ENCODE results near the gene AHRR. TPM values are rescaled to one million over a fixed set of nuclear protein-coding genes. Genes with fewer than 3 reads are reported as not detected.

The AHRR gene
- total RNA-seq, 1 experiment from 2014 or later = 2.2 TPM

- no peak overlapping the region for H3K18ac ChIP-seq (ENCODE audit: insufficient read length, low read depth, low read length)
- no peaks in the 10 kb centered on the region for H4K20me1 ChIP-seq (ENCODE audit: control insufficient read depth, insufficient read depth, insufficient read length)
- no peak overlapping the region for H3K56ac ChIP-seq (ENCODE audit: insufficient read length, low read depth, low read length)
- no peak overlapping the region for H2AFZ ChIP-seq (ENCODE audit: low read length)
- H3K9ac ChIP-seq (ENCODE audit: extremely low read depth, insufficient read length, low read length) = no peak overlapping the region
- no peak overlapping the region for H2BK20ac ChIP-seq (ENCODE audit: low read depth, low read length, poor library complexity, severe bottlenecking)
- no peak overlapping the region for H3T11ph ChIP-seq (ENCODE audit: low read length)
- TF ChIP-seq, protein P1, sequence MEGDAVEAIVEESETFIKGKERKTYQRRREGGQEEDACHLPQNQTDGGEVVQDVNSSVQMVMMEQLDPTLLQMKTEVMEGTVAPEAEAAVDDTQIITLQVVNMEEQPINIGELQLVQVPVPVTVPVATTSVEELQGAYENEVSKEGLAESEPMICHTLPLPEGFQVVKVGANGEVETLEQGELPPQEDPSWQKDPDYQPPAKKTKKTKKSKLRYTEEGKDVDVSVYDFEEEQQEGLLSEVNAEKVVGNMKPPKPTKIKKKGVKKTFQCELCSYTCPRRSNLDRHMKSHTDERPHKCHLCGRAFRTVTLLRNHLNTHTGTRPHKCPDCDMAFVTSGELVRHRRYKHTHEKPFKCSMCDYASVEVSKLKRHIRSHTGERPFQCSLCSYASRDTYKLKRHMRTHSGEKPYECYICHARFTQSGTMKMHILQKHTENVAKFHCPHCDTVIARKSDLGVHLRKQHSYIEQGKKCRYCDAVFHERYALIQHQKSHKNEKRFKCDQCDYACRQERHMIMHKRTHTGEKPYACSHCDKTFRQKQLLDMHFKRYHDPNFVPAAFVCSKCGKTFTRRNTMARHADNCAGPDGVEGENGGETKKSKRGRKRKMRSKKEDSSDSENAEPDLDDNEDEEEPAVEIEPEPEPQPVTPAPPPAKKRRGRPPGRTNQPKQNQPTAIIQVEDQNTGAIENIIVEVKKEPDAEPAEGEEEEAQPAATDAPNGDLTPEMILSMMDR (conservative IDR thresholded peaks at IDR 0.05) = no peak
- H3K23ac ChIP-seq (ENCODE audit: insufficient read length, low read depth, low read length) = no peak overlapping the region
- H4K5ac ChIP-seq (ENCODE audit: insufficient read length, low read depth, low read length) = no peak overlapping the region
- no peak overlapping the region for H3K27ac ChIP-seq (ENCODE audit: insufficient read length, low read depth, low read length)
- H2BK120ac ChIP-seq (ENCODE audit: low read depth, low read length, poor library complexity, severe bottlenecking) = no peak overlapping the region
- no CpG with 5 or more reads among the region's 32 CpGs for WGBS (ENCODE audit: extremely low coverage, insufficient read length, low lambda C conversion rate)
- no peaks in the 10 kb centered on the region for H3K27me3 ChIP-seq (ENCODE audit: insufficient read depth, low read length)
- H3K14ac ChIP-seq (ENCODE audit: insufficient read depth, low read length) = no peak overlapping the region
- H4K8ac ChIP-seq (replicated peaks; ENCODE audit: insufficient read length, low read depth, low read length) = no peak overlapping the region
- H3K9me3 ChIP-seq (ENCODE audit: control insufficient read depth, low read depth, low read length) = no peaks in the 10 kb centered on the region
- Mint-ChIP-seq H3K4me1 (peaks cover 9% of the 10 kb centered on the region in 2 experiments), H3K36me3 (ENCODE audit: insufficient read depth in 1 of 3, low read depth in 3 of 3) (peaks cover 0 to 4% (median 0%) of the 10 kb centered on the region in 3 experiments; a peak in 1 of 7 replicates), H3K9me3 (peaks cover 3 to 8% of the 10 kb centered on the region in 2 experiments; a peak in 2 of 5 replicates), H3K4me3 (no peak overlapping the region), H3K27ac (no peak overlapping the region), H3K27me3 (ENCODE audit: low read depth) (peaks cover 5% of the 10 kb centered on the region)
- H3K4me1 ChIP-seq (ENCODE audit: insufficient read depth, low read length) = no peaks in the 10 kb centered on the region
- H2BK5ac ChIP-seq (ENCODE audit: insufficient read length, low read length) = no peak overlapping the region
- no peak overlapping the region for H2BK15ac ChIP-seq (ENCODE audit: low read depth, low read length)
- H3K79me1 ChIP-seq (ENCODE audit: insufficient read depth, low read depth, low read length, poor library complexity, severe bottlenecking) = no peaks in the 10 kb centered on the region
- no peak overlapping the region for H3K4me2 ChIP-seq (ENCODE audit: insufficient read depth, insufficient read length, low read length)
- H2AK5ac ChIP-seq (ENCODE audit: insufficient read length, low read length) = no peak overlapping the region
- no peak overlapping the region for H4K91ac ChIP-seq (ENCODE audit: insufficient read length, low read depth, low read length)
- no peaks in the 10 kb centered on the region for H3K79me2 ChIP-seq (ENCODE audit: insufficient read depth, low read length)
- no peak for DNase-seq
- no peaks in the 10 kb centered on the region for H3K23me2 ChIP-seq (ENCODE audit: insufficient read length, low read depth, low read length, poor library complexity, severe bottlenecking)
- H2BK12ac ChIP-seq (ENCODE audit: insufficient read length, low read depth, low read length) = no peak overlapping the region
- H3K4ac ChIP-seq (ENCODE audit: low read depth, low read length) = no peak overlapping the region
These were observed 101.1 kb downstream of the AHRR start for GRCh38 chr5:422323-423232.
